ENCODE results near the gene PTH.

Gene PTH

GRCh38 chr11:13449522-13449921 is 46.3 kb downstream of the PTH start:
- no peak for DNase-seq (ENCODE audit: low read depth, low spot score)

- no peak for DNase-seq (ENCODE audit: low read depth, low spot score)
Observed at GRCh38 chr11:13448876-13449275, 46.9 kb downstream of the PTH start.

- DNase-seq (ENCODE audit: low read depth, low spot score), result no peak
Observed at GRCh38 chr11:13446444-13446843, 49.4 kb downstream of the PTH start.

GRCh38 chr11:13445588-13445987 is 50.2 kb downstream of the PTH start:
- DNase-seq (ENCODE audit: low read depth, low spot score), result no peak

All from smooth muscle cell of the brain vasculature (primary cell).